Activated CD4-positive, alpha-beta T cell treated with anti-CD3 and anti-CD28 coated beads for 24 hours (primary cell): ENCODE results near the gene LRRC57.
"Not testable (repeated sequence)": the region's sequence is repeated elsewhere in the genome, so short reads cannot be mapped to it uniquely, and the experiment has no call there.

Experiments
- DNase-seq, 2 donors: peaks; one replicate each; pipeline ENCODE4 v3.0.0-alpha.2; 2020; ENCODE audit warnings: low read depth in 2 of 2

LRRC57 gene

GRCh38 chr15:42548249-42549031 lies at the start of gene LRRC57, which contains the start of gene HAUS2:
TSS of gene LRRC57 (minus strand) at chr15:42548793. CDS start at chr15:42548434, 359 bp downstream.
TSS of gene HAUS2 (plus strand) at chr15:42548838. CDS start at chr15:42548873, 35 bp downstream.
- DNase-seq, result peak; percentile 73 to 87

- DNase-seq, result no peak
Observed at GRCh38 chr15:42595626-42596240, 47.1 kb upstream of the LRRC57 start.

- DNase-seq, result no peak
Observed at GRCh38 chr15:42594095-42594494, 45.5 kb upstream of the LRRC57 start.

- DNase-seq, result no peak
Observed at GRCh38 chr15:42593143-42593542, 44.5 kb upstream of the LRRC57 start.

DNA sequence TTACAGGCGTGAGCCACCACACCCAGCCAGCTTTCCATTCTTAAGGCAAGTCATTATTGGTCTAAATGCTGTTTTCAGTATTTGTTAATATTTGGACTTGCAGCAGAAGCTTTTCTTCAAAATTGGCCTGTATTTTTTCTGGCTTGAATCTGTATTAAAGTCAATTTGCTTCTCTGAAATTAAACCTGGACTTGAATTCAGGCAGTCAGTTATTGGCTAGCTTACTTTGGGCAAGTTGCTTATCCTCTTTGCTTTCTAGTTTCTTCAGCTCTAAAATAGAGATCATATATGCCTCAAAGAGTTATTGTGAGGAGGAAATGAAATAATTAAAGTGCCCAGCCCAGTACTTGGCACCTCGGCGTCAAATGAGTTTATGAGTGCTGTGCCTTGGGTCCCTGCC lies 44.1 kb upstream of the LRRC57 start:
- no peak for DNase-seq

DNA sequence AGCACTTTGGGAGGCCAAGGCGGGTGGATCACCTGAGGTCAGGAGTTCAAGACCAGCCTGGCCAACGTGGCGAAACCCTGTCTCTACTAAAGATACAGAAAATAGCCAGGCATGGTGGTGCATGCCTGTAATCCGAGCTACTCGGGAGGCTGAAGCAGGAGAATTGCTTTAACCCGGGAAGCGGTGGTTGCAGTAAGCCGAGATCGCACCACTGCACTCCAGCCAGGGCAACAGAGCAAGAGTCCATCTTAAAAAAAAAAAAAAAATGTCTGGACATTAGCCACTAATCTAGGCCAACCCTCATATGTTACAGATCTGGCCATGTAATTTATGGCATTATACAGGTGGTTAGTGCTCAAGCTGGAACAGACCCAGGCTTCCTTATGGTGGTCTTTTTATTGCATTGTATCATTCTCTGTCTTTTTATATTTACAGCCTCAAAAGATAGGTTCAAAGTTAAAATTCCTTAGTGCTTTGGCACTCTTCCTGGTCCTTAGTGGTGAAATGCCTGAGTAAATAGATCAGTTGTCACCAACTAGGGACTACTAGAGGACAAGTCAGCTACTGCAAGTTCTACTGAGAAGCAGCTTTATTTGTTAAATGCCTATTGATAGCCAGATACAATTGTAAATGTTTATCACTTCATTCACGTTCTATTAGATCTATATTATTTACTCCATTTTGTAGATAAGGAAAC lies 42.8 kb upstream of the LRRC57 start:
- no peak for DNase-seq

DNA sequence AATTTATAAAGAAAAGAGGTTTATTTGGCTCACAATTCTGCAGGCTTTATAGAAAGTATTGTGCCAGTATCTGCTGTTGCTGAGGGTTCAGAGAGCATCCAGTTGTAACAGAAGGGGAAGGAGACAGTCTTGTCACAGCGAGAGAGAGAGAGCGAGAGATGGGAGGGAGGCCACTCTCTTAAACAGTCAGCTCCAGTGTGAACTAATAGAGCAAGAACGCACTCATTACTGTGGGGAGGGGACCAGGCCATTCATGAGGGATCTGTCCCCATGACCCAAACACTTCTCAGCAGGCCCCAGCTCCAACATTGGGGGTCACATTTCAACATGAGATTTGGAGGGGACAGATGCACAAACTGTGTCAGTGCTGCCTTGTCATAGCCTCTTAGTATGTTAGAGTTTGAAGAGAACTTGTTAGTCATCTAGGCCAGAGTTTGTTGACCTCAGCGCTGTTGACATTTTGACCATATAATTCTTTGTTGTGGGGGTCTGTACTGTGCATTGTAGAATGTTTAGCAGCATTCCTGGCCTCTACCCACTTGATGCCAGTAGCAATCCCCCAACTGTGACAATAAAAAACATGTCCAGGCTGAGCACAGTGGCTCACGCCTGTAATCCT lies 42.1 kb upstream of the LRRC57 start:
- no peak for DNase-seq

- no peak for DNase-seq
Observed at GRCh38 chr15:42584031-42584765, 35.6 kb upstream of the LRRC57 start.

- DNase-seq, result no peak
Observed at GRCh38 chr15:42582569-42583375, 34.2 kb upstream of the LRRC57 start.

GRCh38 chr15:42581272-42581730 lies 32.7 kb upstream of the LRRC57 start:
- peak; percentile 61 to 64 for DNase-seq

DNA sequence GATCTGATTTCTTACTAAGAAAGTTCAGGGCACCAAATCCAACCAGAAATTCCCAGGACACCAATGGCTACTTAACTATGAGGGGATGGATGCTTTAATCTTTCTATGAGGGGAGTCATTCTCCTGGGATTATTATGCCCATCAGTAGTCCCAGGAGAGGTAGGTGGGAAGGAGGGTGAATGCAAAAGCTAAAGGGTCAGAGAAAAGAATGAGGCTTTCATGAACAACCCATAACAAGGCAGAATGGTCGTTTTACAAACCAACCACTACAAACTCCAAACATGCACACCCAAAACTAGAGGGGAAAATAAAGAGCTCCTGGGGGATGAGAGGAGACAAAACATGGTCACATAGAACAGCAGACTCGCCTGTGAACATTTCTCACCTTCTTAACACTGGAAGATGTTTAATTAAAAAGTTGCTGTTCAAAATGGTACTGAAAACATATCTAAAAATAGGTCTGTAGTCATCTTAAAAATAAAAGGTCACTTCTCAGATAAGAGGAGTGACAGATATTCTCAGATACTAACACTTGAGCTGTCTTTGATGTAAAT lies 30.5 kb upstream of the LRRC57 start:
- DNase-seq, result no peak

DNA sequence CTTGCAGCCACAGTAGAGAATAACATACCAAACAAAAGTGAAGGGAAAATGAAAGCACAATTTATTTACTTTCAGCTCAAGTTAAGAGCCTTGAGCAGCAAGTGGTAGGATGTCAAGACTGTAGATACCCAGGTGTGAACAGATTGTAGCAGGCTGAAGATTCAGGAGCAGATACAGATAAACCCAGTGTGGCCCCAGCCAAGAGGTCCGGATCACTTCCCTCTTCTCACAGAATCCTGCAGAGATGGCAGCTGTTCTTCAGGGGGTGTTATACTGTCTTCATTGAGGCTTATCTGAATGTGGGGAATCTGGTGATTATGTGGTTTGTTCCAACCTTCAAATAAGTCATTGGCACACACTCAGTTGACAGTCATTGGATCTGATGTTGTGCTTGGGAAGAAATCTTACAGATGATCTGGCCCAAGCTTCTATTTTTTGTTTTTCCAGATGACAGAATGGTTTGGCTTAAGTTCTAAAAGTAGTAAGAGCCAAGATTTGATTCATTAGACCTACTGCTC lies 29.0 kb upstream of the LRRC57 start:
- DNase-seq, result no peak

DNA sequence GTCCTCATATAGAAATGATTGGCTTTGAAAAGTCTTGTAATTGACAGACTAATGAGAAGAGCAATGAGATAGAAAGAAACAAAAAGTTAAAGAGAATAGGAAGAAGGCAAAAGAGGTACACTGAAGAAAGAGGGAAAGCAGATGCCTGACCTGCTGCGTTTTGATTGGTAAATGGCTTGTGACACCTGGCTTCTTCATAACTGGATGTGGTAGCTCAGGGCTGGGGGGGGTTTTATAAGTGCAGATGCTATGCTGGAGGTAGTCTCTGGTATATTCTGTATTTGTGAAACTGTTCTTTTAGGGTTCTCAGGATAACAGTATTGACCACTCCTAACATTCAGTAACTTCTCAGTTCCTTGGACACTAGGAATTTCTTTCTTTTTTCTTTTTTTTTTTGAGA lies 28.2 kb upstream of the LRRC57 start:
- no peak for DNase-seq

GRCh38 chr15:42576040-42576594 lies 27.5 kb upstream of the LRRC57 start:
- DNase-seq, result no peak

- DNase-seq, result peak; percentile 91 to 92
Observed at GRCh38 chr15:42575188-42576039, 26.8 kb upstream of the LRRC57 start, which contains the start of gene STARD9. TSS of gene STARD9 (plus strand) at chr15:42575606. CDS start at chr15:42575716, 110 bp downstream.

DNA sequence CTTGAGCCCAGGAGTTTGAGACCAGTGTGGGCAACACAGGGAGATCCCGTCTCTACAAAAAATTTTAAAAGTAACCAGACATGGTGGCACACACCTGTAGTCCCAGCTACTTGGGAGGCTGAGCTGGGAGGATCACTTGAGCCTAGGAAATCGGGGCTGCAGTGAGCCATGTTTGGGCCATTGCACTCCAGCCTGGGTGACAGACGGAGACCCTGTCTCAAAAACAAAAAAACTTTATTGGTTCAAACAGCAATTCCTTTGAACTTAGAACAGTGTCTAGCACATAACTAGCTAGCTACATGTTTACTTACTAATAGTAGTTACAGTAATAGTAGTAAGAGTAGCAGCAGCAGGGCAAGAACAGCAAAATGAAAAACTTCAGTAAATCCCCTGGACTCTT lies 10.1 kb upstream of the LRRC57 start:
- no peak for DNase-seq

DNA sequence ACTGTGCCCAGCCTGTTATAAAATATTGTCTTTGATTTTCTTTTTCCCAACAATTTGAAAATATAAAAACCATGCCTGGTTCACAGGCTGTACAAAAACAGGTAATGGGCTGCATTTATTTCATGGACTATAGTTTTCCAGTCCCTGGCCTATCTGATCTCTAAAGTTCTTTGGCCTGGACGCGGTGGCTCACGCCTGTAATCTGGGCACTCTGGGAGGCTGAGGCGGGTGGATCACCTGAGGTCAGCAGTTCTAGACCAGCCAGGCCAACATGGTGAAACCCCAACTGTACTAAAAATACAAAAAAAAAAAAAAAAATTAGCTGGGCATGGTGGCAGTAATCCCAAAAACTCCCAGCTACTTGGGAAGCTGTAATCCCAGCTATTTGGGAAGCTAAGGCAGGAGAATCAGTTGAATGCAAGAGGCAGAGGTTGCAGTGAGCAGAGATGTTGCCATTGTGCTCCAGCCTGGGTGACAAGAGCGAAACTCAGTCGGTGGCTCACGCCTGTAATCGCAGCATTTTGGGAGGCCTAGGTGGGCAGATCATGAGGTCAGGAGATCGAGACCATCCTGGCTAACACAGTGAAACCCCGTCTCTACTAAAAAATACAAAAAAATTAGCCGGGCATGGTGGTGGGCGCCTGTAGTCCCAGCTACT lies 8.1 kb upstream of the LRRC57 start:
- DNase-seq, result not testable (repeated sequence)

GRCh38 chr15:42553554-42553953 lies 5.0 kb upstream of the LRRC57 start:
- DNase-seq, result no peak
